ENCODE data around the gene L3MBTL4.
"Not testable (repeated sequence)": the region's sequence is repeated elsewhere in the genome, so short reads cannot be mapped to it uniquely, and the experiment has no call there.

Gene L3MBTL4

DNA sequence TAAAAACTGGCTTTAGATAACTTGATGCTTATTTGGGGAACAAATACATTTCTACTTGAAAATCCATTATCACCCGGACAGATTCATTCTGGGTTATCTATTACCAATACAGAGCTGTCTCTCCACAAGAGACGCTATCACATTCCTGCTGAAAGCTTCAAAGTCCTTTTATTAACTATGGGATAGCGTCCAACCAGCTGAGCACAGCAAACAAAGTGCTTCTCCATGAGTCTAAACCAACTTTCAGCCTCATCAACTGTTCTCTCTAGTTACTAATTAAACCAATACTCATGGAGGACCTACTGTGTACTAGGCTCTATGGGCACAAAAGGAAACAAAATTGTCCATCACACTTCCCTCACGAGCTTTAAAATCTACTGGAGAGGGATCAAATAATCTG is 132.8 kb downstream of the L3MBTL4 start:
- no peak overlapping the region for H3K9ac ChIP-seq (ENCODE audit: low read depth, low read length)
- no peaks in the 10 kb centered on the region for H3K9me3 ChIP-seq (ENCODE audit: control insufficient read depth, insufficient read depth, low read length)
- H3K36me3 ChIP-seq (ENCODE audit: insufficient read depth, low read length), result no peaks in the 10 kb centered on the region
- H3K4me1 ChIP-seq (ENCODE audit: insufficient read depth, low read length), result no peaks in the 10 kb centered on the region

DNA sequence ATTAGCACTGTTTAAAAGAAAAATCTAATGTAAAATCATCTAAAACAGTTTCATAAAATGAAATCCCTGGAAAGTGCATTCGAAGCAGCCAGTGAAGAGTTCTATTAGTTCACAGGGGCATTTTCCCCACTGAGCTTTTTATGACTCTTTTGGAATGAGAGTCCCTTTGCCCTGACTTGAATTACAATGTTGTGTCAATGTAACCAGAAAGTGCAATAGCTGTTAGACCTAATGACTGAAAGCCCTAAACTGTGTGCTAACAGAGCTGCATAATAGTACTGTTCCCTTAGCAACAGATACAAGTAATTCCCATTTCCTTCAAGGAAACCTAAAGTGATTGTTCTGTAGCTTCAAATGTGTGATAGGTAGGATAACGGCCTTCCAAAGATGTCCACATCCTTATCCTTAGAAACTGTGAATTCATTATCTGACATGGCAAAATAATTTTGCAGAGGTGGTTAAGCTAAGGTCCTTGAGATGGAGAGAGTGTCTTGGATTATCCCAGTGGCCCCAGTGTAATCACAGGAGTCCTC is 134.4 kb downstream of the L3MBTL4 start:
- H3K9ac ChIP-seq (ENCODE audit: low read depth, low read length), result no peak overlapping the region
- no peaks in the 10 kb centered on the region for H3K9me3 ChIP-seq (ENCODE audit: control insufficient read depth, insufficient read depth, low read length)
- no peaks in the 10 kb centered on the region for H3K4me1 ChIP-seq (ENCODE audit: insufficient read depth, low read length)
- no peaks in the 10 kb centered on the region for H3K36me3 ChIP-seq (ENCODE audit: insufficient read depth, low read length)

DNA sequence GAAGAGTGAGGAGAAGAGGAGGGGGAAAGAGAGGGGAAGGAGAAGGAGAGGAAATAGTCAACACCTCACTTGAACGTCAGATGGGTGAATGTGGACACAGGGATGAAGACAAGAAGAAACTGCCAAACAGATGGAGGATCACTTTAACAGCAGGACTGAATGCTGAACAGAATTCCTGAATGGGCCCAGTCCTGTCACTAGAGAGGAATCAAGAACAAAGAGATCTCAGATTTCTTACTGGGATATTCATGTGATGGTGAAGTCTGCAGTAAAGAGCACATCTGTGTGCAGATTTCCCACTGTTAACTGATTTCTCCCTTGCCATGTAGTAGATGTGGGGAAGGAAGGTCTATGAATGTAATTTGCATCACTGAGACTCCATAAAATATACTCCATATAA is 135.4 kb downstream of the L3MBTL4 start:
- H3K9me3 ChIP-seq (ENCODE audit: control insufficient read depth, insufficient read depth, low read length), result no peaks in the 10 kb centered on the region

GRCh38 chr18:6273423-6273822 is 141.3 kb downstream of the L3MBTL4 start:
- Histone ChIP-seq H3K9me3 (ENCODE audit: control insufficient read depth, insufficient read depth, low read length) (no peaks in the 10 kb centered on the region), H3K4me1 (ENCODE audit: insufficient read depth, low read length) (no peaks in the 10 kb centered on the region), H3K9ac (ENCODE audit: low read depth, low read length) (no peak overlapping the region), H3K36me3 (ENCODE audit: insufficient read depth, low read length) (no peaks in the 10 kb centered on the region)

More for the DNA sequence above, 135.4 kb downstream of the L3MBTL4 start:
- no peaks in the 10 kb centered on the region for H3K4me1 ChIP-seq (ENCODE audit: insufficient read depth, low read length)
- H3K36me3 ChIP-seq (ENCODE audit: insufficient read depth, low read length), result no peaks in the 10 kb centered on the region
- no peak overlapping the region for H3K9ac ChIP-seq (ENCODE audit: low read depth, low read length)

DNA sequence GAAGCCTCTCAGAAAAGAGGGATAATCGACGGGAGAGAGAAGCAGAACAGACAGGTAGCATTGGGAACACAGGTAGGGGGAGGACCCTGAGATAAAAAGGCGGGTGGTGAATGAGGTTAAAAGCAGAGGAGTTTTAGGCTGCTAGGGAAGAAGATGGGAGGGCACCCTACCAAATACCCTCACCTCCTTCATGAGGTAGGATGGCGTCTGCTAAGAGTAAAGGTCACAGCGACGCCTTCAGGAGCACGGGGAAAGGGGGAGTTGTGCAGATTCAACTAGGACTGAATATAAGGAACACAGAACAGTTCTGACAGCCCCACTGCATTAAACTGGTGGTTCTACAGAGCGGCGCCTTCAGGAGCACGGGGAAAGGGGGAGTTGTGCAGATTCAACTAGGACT is 142.6 kb downstream of the L3MBTL4 start:
- not testable (repeated sequence) for H3K4me1 ChIP-seq (ENCODE audit: insufficient read depth, low read length); H3K36me3 ChIP-seq (ENCODE audit: insufficient read depth, low read length)

GRCh38 chr18:6271585-6271984 is 143.1 kb downstream of the L3MBTL4 start:
- no peaks in the 10 kb centered on the region for H3K4me1 ChIP-seq (ENCODE audit: insufficient read depth, low read length)
- H3K36me3 ChIP-seq (ENCODE audit: insufficient read depth, low read length), result no peaks in the 10 kb centered on the region

More for the DNA sequence above, 142.6 kb downstream of the L3MBTL4 start:
- not testable (repeated sequence) for H3K9ac ChIP-seq (ENCODE audit: low read depth, low read length); H3K9me3 ChIP-seq (ENCODE audit: control insufficient read depth, insufficient read depth, low read length)

DNA sequence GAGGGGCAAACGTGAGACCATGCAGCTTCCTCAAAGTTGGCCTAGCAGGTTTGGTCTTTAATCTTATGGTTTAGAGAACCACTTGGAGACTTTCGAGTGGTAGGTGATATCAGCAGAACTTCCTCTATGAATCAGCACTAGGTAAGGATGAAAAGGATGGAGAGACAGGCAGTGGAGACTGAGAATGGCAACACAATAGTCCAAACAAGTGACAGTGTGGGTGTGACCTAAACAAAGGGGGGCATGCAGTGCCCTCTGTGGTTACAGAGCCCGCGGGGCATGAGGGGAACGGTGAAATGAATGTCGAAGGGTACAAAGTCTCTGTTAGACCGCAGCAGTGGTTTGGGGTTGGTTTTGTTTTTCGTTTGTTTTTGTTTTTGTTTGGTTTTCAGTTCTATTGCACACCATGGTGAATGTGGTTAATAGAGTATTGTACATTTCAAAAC is 143.9 kb downstream of the L3MBTL4 start:
- Histone ChIP-seq H3K9ac (ENCODE audit: low read depth, low read length) (no peak overlapping the region), H3K9me3 (ENCODE audit: control insufficient read depth, insufficient read depth, low read length) (no peaks in the 10 kb centered on the region), H3K4me1 (ENCODE audit: insufficient read depth, low read length) (no peaks in the 10 kb centered on the region), H3K36me3 (ENCODE audit: insufficient read depth, low read length) (no peaks in the 10 kb centered on the region)

More at GRCh38 chr18:6271585-6271984, 143.1 kb downstream of the L3MBTL4 start:
- Histone ChIP-seq H3K9me3 (ENCODE audit: control insufficient read depth, insufficient read depth, low read length) (no peaks in the 10 kb centered on the region), H3K9ac (ENCODE audit: low read depth, low read length) (no peak overlapping the region)

- Histone ChIP-seq H3K36me3 (ENCODE audit: insufficient read depth, low read length) (no peaks in the 10 kb centered on the region), H3K4me1 (ENCODE audit: insufficient read depth, low read length) (no peaks in the 10 kb centered on the region), H3K9me3 (ENCODE audit: control insufficient read depth, insufficient read depth, low read length) (no peaks in the 10 kb centered on the region), H3K9ac (ENCODE audit: low read depth, low read length) (no peak overlapping the region)
Measured at GRCh38 chr18:6269660-6270332, 144.9 kb downstream of the L3MBTL4 start.

DNA sequence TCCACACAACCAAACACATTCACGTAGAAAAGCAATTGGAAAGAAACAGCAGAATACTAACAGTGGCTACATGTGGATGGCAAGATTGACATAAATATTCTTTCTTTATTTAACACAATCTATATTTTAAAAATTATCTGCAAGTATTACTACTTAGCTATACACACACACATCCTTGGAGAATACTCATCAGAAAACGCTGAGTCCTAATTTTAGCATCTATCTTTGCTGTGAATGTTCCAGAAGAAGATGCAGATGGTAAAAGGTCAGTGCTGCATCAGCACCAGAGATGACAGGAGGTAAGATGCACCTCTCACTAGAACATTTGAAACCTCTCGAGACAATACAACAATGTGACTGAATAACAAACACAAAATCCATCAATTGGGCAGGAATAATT is 148.5 kb downstream of the L3MBTL4 start:
- H3K9ac ChIP-seq (ENCODE audit: low read depth, low read length), result no peak overlapping the region
- H3K36me3 ChIP-seq (ENCODE audit: insufficient read depth, low read length), result no peaks in the 10 kb centered on the region
- H3K9me3 ChIP-seq (ENCODE audit: control insufficient read depth, insufficient read depth, low read length), result no peaks in the 10 kb centered on the region
- no peaks in the 10 kb centered on the region for H3K4me1 ChIP-seq (ENCODE audit: insufficient read depth, low read length)

DNA sequence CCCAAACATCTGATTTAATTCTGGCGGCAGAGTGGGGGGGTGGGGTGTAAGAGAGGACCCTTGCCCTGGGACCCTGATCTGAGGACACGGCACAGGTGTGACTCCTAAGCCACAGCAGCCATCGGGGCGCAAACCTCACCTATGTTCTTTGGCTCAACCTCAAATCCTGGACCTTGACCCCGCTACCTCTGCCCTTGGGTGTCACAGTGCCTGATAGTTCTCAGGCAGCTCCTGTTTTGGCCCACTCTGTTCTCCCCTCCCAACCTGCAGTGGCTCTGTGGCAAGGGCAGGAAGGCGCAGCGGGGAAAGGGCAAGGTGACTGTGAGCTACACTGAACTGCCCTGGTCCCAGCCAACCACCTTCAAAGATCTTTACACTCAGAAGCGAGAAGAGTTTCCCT is 152.8 kb downstream of the L3MBTL4 start:
- Histone ChIP-seq H3K9ac (ENCODE audit: low read depth, low read length) (no peak overlapping the region), H3K9me3 (ENCODE audit: control insufficient read depth, insufficient read depth, low read length) (no peaks in the 10 kb centered on the region; the same call in 1 of the 2 replicates), H3K4me1 (ENCODE audit: insufficient read depth, low read length) (no peaks in the 10 kb centered on the region), H3K36me3 (ENCODE audit: insufficient read depth, low read length) (no peaks in the 10 kb centered on the region)

- H3K9me3 ChIP-seq (ENCODE audit: control insufficient read depth, insufficient read depth, low read length); H3K4me1 ChIP-seq (ENCODE audit: insufficient read depth, low read length); H3K36me3 ChIP-seq (ENCODE audit: insufficient read depth, low read length); H3K9ac ChIP-seq (ENCODE audit: low read depth, low read length): not testable (repeated sequence)
Measured at GRCh38 chr18:6259324-6259723, 155.4 kb downstream of the L3MBTL4 start.

DNA sequence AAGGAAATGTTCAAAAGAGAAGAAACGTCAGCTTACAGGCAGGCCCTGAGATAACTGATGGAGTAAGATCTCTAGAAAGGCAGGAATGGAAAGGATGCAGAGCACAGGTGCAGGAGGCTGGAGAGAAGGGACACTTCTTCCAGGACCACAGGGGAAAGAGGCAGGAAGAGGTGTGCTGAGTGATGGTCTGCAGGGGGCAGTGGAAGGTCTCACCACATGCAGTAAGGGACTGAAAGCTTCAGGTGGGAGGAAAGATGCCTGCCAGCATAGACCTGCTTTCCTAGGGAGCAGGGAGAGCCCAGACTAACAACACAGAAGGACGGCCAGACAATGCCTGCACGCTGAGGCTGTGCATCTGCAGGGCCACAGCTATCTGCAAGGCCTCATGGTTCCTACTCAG is 156.8 kb downstream of the L3MBTL4 start:
- no peaks in the 10 kb centered on the region for H3K4me1 ChIP-seq (ENCODE audit: insufficient read depth, low read length)
- H3K9ac ChIP-seq (ENCODE audit: low read depth, low read length), result no peak overlapping the region
- no peaks in the 10 kb centered on the region; the same call in 1 of the 2 replicates for H3K9me3 ChIP-seq (ENCODE audit: control insufficient read depth, insufficient read depth, low read length)
- H3K36me3 ChIP-seq (ENCODE audit: insufficient read depth, low read length), result no peaks in the 10 kb centered on the region

DNA sequence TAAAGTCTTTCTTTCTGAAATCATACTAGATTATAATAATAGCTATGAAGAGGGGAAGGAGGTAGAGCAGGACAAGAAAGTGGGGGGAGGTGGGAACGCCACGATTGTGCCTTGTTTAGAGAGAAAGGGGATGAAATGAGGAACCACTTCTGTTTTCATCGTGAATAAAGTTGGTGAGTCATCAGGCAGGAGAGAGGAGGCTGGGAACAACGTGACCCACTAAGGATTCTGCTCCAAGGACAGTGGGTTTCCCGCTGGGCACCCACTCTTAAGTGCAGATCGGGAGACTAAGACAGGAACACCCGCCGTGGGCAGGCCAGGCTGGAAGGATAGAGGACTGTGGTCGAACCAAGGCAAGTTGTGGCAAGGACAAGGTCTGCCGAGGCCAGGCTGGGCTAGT is 158.2 kb downstream of the L3MBTL4 start:
- no peak overlapping the region for H3K9ac ChIP-seq (ENCODE audit: low read depth, low read length)
- H3K4me1 ChIP-seq (ENCODE audit: insufficient read depth, low read length), result no peaks in the 10 kb centered on the region
- H3K9me3 ChIP-seq (ENCODE audit: control insufficient read depth, insufficient read depth, low read length), result no peaks in the 10 kb centered on the region; the same call in 1 of the 2 replicates
- H3K36me3 ChIP-seq (ENCODE audit: insufficient read depth, low read length), result no peaks in the 10 kb centered on the region

DNA sequence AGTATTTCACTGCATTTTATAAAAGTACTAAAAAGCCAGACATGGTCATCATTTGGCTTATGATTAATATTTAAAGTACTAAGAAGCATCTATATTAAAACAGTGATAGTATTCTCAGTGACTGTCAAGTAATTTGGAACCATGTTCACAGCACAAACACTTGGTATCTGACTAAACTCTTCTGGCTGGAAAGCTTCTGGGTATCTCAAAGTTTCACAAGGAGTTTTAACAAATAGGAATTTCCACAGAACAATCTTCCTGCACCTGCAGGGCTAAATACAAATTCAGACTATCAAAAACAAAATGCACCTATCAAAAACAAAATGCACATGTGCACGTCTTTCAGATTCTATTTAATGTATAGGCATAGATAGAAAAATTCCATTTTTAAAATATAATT is 158.8 kb downstream of the L3MBTL4 start:
- Histone ChIP-seq H3K9ac (ENCODE audit: low read depth, low read length) (no peak overlapping the region), H3K9me3 (ENCODE audit: control insufficient read depth, insufficient read depth, low read length) (no peaks in the 10 kb centered on the region; the same call in 1 of the 2 replicates), H3K36me3 (ENCODE audit: insufficient read depth, low read length) (no peaks in the 10 kb centered on the region), H3K4me1 (ENCODE audit: insufficient read depth, low read length) (no peaks in the 10 kb centered on the region)

GRCh38 chr18:6255116-6255705 is 159.5 kb downstream of the L3MBTL4 start:
- no peaks in the 10 kb centered on the region for H3K4me1 ChIP-seq (ENCODE audit: insufficient read depth, low read length)
- no peak overlapping the region for H3K9ac ChIP-seq (ENCODE audit: low read depth, low read length)
- no peaks in the 10 kb centered on the region for H3K36me3 ChIP-seq (ENCODE audit: insufficient read depth, low read length)
- H3K9me3 ChIP-seq (ENCODE audit: control insufficient read depth, insufficient read depth, low read length), result no peaks in the 10 kb centered on the region
